ENCODE measurements around the gene C11orf21. TPM values are rescaled to one million over a fixed set of nuclear protein-coding genes. Genes with fewer than 3 reads are reported as not detected.

Gene C11orf21
- total and polyA plus RNA-seq, 2 donors (not counting 1 experiment from before 2014, with no cell fraction given), result under 0.01 TPM; not detected in 1

- Histone ChIP-seq H3K9me3 (ENCODE audit: control insufficient read depth, insufficient read depth, low read depth, low read length) (no peaks in the 10 kb centered on the region), H3K36me3 (ENCODE audit: control insufficient read depth, insufficient read depth, low read length) (no peaks in the 10 kb centered on the region), H3K27ac (ENCODE audit: insufficient read depth, low read length) (no peak overlapping the region), H3K4me1 (ENCODE audit: control insufficient read depth, extremely low read depth, insufficient read depth, low read length) (no peaks in the 10 kb centered on the region), H3K9ac (ENCODE audit: insufficient read depth, low read length) (no peak overlapping the region), H3K4me3 (replicated peaks in 1 of 4; ENCODE audit: control extremely low read depth in 1 of 4, insufficient read depth in 1 of 4, low read depth in 3 of 4, low read length in 4 of 4) (no peak overlapping the region), H2AFZ (ENCODE audit: low read length) (no peak overlapping the region), H3K79me2 (ENCODE audit: control insufficient read depth, insufficient read depth, low read length) (no peaks in the 10 kb centered on the region), H3K4me2 (ENCODE audit: extremely low read depth, insufficient read depth, low read length) (no peak overlapping the region), H3K27me3 (ENCODE audit: control insufficient read depth, insufficient read depth, low read length) (peaks cover 2% of the 10 kb centered on the region), H4K20me1 (ENCODE audit: control insufficient read depth, extremely low read depth, insufficient read depth, low read length) (peaks cover 2% of the 10 kb centered on the region)
- no peak for TF ChIP-seq CTCF (conservative IDR thresholded peaks at IDR 0.05 in 1 of 2, IDR thresholded peaks at IDR 0.05 in 1 of 2; ENCODE audit: low read depth in 1 of 2, low read length in 2 of 2)
- no peak for TF ChIP-seq EZH2 (IDR thresholded peaks at IDR 0.05; ENCODE audit: low read length, missing control alignments)
- no peak for DNase-seq (ENCODE audit: low read depth in 2 of 2)
Measured at GRCh38 chr11:2293531-2293971, 8.2 kb downstream of the C11orf21 start.

- TF ChIP-seq EZH2 (IDR thresholded peaks at IDR 0.05; ENCODE audit: low read length, missing control alignments) (no peak), CTCF (conservative IDR thresholded peaks at IDR 0.05 in 1 of 2, IDR thresholded peaks at IDR 0.05 in 1 of 2; ENCODE audit: low read depth in 1 of 2, low read length in 2 of 2) (no peak)
- H3K79me2 ChIP-seq (ENCODE audit: control insufficient read depth, insufficient read depth, low read length), result no peaks in the 10 kb centered on the region
- H3K36me3 ChIP-seq (ENCODE audit: control insufficient read depth, insufficient read depth, low read length), result no peaks in the 10 kb centered on the region
- no peak overlapping the region for H3K27ac ChIP-seq (ENCODE audit: insufficient read depth, low read length)
- peaks cover 9% of the 10 kb centered on the region for H3K27me3 ChIP-seq (ENCODE audit: control insufficient read depth, insufficient read depth, low read length)
- no peak overlapping the region for H3K9ac ChIP-seq (ENCODE audit: insufficient read depth, low read length)
- peaks cover 2% of the 10 kb centered on the region for H4K20me1 ChIP-seq (ENCODE audit: control insufficient read depth, extremely low read depth, insufficient read depth, low read length)
- H3K4me3 ChIP-seq (replicated peaks in 1 of 4; ENCODE audit: control extremely low read depth in 1 of 4, insufficient read depth in 1 of 4, low read depth in 3 of 4, low read length in 4 of 4), result no peak overlapping the region
- H2AFZ ChIP-seq (ENCODE audit: low read length), result no peak overlapping the region
- DNase-seq (ENCODE audit: low read depth in 2 of 2), result no peak
- H3K4me1 ChIP-seq (ENCODE audit: control insufficient read depth, extremely low read depth, insufficient read depth, low read length), result no peaks in the 10 kb centered on the region
- H3K4me2 ChIP-seq (ENCODE audit: extremely low read depth, insufficient read depth, low read length), result no peak overlapping the region
- no peaks in the 10 kb centered on the region for H3K9me3 ChIP-seq (ENCODE audit: control insufficient read depth, insufficient read depth, low read depth, low read length)
Measured at GRCh38 chr11:2290351-2290841, 11.3 kb downstream of the C11orf21 start.

- no peak overlapping the region for H3K9ac ChIP-seq (ENCODE audit: insufficient read depth, low read length)
- H3K27me3 ChIP-seq (ENCODE audit: control insufficient read depth, insufficient read depth, low read length), result peaks cover 9% of the 10 kb centered on the region
- no peak for TF ChIP-seq CTCF (conservative IDR thresholded peaks at IDR 0.05 in 1 of 2, IDR thresholded peaks at IDR 0.05 in 1 of 2; ENCODE audit: low read depth in 1 of 2, low read length in 2 of 2)
- no peak for TF ChIP-seq EZH2 (IDR thresholded peaks at IDR 0.05; ENCODE audit: low read length, missing control alignments)
- no peaks in the 10 kb centered on the region for H3K36me3 ChIP-seq (ENCODE audit: control insufficient read depth, insufficient read depth, low read length)
- peaks cover 2% of the 10 kb centered on the region for H4K20me1 ChIP-seq (ENCODE audit: control insufficient read depth, extremely low read depth, insufficient read depth, low read length)
- no peak overlapping the region for H3K27ac ChIP-seq (ENCODE audit: insufficient read depth, low read length)
- DNase-seq (ENCODE audit: low read depth in 2 of 2), result no peak
- no peaks in the 10 kb centered on the region for H3K79me2 ChIP-seq (ENCODE audit: control insufficient read depth, insufficient read depth, low read length)
- H2AFZ ChIP-seq (ENCODE audit: low read length), result no peak overlapping the region
- H3K9me3 ChIP-seq (ENCODE audit: control insufficient read depth, insufficient read depth, low read depth, low read length), result no peaks in the 10 kb centered on the region
- no peak overlapping the region for H3K4me3 ChIP-seq (replicated peaks in 1 of 4; ENCODE audit: control extremely low read depth in 1 of 4, insufficient read depth in 1 of 4, low read depth in 3 of 4, low read length in 4 of 4)
- H3K4me2 ChIP-seq (ENCODE audit: extremely low read depth, insufficient read depth, low read length), result no peak overlapping the region
- no peaks in the 10 kb centered on the region for H3K4me1 ChIP-seq (ENCODE audit: control insufficient read depth, extremely low read depth, insufficient read depth, low read length)
Measured at GRCh38 chr11:2289859-2290258, 11.9 kb downstream of the C11orf21 start.
